Fibroblast of skin of scalp (primary cell): Measurements from ENCODE around the gene FGD3.

Source experiments
- DNase-seq: peaks from one replicate; pipeline ENCODE4 v3.0.0-alpha.2; 2013

The FGD3 gene

DNA sequence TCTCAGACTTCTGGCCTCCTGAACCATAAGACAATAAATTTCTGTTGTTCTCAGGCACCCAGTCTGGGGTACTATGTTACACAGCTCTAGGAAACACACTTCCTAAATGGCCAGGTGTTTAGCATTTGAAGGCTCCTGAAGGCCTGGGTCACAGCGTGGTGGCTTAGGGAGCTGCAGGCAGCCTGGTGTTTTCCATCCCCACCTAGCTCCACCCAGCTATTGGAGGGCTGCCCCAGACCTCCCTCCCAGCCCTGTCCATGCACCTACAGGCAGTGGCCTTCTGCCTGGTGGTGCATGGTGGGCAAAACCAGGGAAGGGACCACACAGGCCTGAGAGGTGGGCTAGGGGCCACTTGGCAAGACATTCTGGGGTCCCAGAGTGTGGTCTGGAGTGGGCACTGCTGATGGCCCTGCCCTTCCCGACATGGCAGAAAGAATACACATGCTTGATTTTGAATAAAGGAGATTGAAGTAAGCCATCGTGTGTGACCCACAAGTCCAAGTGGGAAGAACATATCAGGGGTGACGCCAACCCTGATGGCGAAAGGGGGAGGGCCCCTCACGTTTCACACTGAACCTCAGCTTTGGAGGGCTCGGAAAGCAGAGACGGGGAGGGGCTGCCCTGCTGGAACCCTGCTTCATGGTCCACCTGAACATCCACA is 109.8 kb downstream of the FGD3 start:
- DNase-seq = no peak

- DNase-seq = no peak
These were observed 110.5 kb downstream of the FGD3 start for GRCh38 chr9:93057703-93058354.

GRCh38 chr9:93058355-93059010 is 111.2 kb downstream of the FGD3 start, which contains the start of gene SUSD3:
Gene SUSD3 (plus strand): TSS chr9:93058701. CDS start chr9:93058743, 42 bp downstream.
- DNase-seq = peak; percentile 14

DNA sequence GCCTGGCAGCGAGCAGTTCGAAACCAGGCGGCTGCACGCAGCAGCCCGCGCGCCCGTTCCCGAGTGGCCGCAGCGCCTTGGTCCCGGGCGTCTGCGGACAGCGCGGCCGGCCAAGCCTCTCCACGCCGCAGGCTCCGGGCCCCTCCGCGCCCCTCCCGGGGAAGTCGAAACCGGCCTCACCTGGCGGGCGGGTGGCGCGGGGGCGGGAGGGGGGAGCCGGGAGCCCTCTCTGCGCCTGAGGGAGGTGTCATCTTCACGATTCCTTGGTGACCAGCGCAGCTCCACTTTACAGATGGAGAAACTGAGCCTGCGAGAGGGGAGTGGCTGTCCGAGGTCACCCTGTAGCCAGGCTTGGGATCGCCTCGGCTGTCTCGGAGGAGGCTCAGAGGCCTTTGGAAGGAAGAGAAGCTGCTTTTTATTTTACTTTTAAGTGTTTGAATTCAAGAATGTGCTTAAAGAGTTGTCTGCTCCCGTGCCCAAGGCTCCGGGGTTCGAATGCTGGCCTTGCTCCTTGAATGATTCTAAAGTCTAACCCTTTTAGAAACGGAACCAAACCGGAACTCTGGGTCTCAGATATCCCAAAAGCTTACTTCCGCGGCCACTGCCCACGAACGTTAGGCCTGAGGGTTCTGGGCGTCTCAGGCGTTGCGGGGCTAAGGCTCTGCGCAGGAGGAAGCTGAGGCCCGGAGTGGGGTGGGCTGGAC is 111.8 kb downstream of the FGD3 start:
- DNase-seq = no peak

DNA sequence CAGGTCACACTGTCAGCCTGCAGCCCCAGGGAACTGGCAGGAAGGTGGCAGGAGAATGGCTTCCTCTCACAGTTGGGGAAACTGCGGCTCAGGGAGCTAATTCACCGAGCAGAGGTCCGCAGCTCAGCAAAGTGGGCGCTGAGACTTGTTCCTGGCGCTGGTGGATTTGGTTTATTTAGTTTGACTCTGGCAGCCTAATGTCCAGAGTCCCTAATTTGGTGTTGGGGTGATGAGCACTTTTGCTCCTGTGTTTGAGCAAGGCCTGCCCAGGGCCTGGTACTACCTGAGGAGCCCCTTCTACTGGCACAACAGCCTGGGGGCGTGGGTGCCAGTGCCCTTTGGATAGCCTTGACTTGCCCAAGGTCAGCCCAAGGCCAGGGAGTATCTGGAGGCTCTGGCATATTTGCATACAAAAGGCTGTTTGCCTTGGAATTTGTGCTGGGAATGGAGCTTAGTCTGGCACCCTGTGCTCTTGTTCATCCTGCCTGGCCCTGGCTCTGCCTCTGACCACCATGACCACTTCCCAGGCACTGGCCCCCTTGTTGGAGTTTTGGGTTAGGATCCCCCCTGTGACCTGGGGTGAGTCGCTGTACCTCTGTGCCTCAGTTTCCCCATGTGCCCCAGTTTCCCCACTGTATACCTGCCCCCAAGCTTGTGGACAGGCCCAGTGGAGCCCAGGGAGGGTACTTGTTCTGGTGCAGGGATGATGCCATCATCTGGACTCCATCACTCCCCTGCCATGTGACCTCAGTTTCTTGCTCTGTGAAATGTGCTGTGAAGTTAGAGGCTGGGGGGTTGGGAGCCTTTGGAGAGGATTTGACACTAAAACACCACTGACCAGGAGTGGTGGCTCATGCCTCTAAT is 112.6 kb downstream of the FGD3 start:
- DNase-seq = no peak

DNA sequence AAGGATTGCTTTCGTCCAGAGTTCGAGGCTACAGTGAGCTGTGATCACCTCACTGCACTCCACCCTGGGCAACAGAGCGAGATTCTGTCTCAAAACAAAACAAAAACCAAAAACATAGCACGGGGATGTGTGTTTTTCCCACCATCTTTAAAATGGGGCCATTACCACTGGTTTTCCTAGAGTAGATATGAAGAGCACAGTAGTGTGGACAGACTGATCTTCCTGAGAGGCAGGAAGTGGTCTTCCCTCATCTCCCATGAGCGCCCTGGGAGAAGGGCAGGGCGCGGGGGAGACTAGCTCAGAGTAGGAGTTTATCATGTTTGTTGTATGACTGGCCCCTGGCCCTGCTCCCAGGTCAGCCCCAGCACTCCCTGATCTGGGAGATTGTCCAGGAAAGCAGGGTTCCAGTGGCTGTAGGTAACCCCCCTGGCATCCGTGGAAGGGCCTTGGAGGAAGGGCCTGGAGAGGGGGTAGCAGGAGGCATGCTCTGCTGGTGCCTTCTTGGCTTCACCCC is 113.5 kb downstream of the FGD3 start:
- DNase-seq = peak; percentile 55

- no peak for DNase-seq
These were observed 114.0 kb downstream of the FGD3 start for GRCh38 chr9:93061260-93061751.

DNA sequence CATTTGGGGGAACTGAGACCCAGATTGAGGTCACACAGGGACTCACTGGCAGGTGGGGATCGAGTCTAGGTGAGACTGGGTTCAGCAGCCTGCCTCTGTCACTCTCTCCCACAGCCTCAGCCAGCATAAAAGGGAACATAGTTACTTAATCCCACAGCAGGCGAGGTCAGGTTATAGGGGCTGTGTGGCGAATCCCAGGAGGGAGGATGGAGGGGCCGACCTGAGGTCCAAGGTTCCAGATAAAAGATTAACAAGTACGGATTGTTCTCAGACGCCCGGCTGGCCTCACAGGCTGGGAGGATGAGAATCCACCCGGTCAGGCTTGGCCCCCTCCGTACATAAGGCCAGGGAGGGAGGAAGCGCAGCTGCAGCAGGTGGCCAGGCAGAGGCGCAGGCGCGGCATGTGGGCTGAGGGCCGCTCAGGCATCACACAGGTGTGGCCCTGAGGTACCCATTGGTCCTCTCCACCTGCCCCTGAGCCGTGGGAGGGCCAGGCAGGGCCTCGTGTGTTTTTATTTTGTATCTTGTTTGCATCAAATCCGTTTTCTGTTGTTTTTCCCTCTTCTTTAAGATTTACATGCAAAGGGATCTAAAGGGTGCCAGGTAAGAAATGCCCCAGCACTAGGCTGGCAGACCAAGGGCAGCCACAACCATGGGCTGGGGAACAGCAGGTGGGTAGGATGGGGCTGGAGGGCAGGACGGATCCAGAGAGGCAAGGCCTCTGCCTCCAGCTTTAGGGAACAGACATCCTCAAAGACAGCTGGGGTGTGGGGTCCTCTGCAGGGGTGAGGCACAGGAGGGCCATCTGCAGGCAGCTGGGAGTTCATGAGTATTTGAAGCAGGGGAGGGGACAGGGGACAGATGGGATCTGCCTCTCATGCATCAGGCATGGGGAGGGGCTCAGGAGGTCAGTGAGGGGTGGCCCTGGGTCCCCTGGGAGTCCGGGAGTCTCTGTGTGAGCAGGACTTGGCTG is 114.8 kb downstream of the FGD3 start:
- DNase-seq = no peak

- no peak for DNase-seq
These were observed 117.2 kb downstream of the FGD3 start for GRCh38 chr9:93064392-93065134.

DNA sequence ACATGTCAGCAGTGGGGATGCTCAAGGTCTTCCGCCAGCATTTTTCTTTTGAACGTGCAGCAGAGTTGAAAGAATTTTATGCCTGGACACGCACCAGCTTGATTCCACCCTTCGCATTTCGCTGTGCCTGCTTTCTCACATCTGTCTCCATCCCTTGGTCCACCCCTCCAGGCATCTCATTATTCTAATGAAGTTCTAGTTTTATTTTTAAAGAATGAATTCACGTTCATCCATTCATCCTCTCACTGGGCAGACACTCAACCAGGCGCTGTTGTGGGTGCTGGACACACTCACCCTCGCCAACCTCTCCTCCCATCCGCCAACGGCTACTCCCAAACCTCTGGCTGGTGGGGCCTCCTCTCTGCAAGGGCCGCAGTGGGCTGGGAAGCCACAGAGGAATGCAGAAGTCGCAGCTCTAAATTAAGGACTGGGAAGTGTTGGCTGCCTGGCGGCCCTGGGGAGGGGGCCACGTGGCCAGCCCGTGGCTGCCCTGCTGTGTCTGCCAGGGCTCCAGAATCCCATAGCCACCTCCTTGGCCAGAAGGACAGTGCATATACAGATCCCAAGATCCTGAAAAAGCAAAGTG is 117.9 kb downstream of the FGD3 start:
- DNase-seq = no peak

- no peak for DNase-seq
These were observed 119.8 kb downstream of the FGD3 start for GRCh38 chr9:93066978-93067603.

DNA sequence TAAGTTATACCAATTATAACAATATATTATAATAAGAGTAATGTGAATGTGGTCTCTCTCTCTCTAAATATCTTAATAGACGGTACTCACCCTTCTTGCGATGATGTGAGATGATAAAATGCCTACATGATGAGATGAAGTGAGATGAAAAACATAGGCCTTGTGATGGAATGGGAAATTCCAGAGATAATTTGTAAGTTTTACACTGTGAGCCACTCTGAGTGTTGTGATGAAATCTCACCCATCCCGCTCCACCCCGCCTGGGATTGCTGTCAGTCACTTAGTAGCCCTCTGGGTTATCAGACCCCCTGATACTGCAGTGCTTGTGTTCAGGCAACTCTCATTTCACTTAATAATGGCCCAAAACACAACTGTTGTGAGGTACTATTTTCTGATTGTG is 121.6 kb downstream of the FGD3 start:
- DNase-seq = no peak

- no peak for DNase-seq
These were observed 124.1 kb downstream of the FGD3 start for GRCh38 chr9:93071464-93071863.

DNA sequence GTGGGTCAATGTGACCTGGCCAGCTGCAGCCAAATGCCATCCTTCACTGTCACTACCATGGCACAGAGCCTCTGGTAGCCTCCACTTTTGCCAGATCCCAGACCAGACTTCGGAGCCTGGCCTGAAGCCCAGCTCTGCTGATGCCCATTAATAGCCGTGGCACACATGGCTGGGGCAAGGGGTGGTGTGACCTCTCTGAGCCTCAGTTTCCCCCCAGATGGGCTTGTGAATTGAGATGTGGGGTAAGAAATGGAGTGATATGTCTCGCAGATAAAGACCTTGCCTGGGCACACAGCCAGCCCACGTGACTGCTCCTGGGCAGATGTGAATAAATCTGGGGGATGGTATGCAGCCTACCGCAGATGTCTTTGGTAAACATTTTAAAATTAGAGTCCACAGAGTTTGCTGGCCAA is 125.1 kb downstream of the FGD3 start:
- DNase-seq = no peak

DNA sequence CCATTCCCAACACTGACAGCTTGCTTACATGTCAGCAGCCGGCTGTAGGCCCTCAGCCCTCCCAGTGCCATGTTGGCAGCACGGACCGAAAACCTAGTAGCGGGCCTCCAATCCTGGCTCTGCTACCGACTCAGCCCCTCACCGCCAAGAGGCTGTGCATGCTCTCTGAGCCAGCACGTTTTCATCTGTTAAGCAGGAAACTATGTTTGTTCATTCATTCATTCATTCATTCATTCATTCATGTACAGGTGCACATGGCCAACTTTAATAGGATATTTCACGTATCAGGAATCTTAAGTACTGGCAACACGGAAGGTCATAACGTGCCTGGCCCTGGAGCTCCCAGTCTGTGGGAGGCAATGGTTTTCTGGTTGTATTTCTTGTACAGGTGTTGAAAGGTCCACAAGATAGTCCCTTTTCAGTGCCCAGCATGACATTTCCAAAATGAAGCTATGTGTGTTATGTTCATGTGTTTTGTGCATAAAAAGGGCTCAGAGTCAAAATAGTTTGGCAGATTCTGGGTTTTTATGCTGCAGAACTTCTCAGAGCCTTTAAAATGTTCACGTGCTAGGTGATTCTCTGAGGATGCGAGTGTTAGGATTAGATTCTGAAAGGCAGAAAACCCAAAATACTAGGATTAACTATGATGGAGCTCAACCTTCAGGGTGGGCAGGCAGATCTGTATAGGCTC is 128.9 kb downstream of the FGD3 start:
- no peak for DNase-seq

DNA sequence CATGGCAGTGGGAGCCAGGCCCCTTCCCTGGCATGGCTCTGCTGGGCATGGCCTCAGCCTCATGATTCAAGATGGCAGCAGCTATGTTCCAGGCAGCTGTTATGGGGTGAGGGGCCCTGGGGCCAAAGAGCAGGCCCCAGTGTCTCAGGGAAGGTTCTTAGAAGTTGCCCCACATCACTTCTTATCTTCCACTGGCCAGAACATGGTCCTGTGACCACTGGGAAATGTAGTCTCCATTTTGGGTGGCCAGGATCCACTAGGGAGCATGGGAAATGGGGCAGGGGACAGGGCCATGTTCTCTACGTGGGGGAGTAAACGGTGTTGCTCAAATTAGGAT is 129.4 kb downstream of the FGD3 start:
- DNase-seq = no peak

- DNase-seq = no peak
These were observed 130.0 kb downstream of the FGD3 start for GRCh38 chr9:93077367-93077766.

DNA sequence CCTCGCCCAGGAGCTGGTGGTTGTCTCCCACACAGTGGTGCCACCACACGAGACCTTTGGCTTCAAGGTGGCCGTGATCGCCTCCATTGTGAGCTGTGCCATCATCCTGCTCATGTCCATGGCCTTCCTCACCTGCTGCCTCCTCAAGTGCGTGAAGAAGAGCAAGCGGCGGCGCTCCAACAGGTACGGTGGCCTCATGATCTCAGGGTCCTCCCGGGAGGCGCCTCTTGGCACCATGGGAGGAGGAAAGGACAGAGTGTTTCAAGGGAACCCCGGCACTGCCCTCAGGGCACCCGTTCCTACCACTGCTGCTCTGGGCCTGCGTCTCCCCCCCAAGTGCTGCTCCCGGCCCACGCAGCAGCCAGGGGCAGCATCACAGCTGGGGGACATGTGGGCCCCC is 130.5 kb downstream of the FGD3 start:
- DNase-seq = no peak
